K562 (cell line): ENCODE data around the gene LRP1B. TPM values are rescaled to one million over a fixed set of nuclear protein-coding genes. Genes with fewer than 3 reads are reported as not detected.

Experiments
- ATAC-seq: fragments of 200-7000 bp; cut with Tn5 transposase; 3 replicates; pipeline ENCODE4 v1.9.1; 2020; ENCODE audit warnings: moderate library complexity
- BruUV-seq: library from RNA; stranded (reverse); fragments of 400-500 nt; replicated peaks from 2 replicates; lab custom pipeline; 2021; lab: Mats Ljungman, UMichigan
- CTCF ChIA-PET: fragments of 300-600 bp; formaldehyde crosslinking; extraction: SDS; loops from one replicate; lab custom pipeline; 2021; ENCODE audit warnings: low intra/inter-chr PET ratio; lab: Yijun Ruan, JAX
- POLR2A ChIA-PET: fragments of 300-600, 350-650 bp; sonication (Branson Sonifier 250); formaldehyde crosslinking; extraction: SDS; loops from one replicate; lab custom pipeline; 2021; ENCODE audit warnings: antibody characterized with exemption, inconsistent platforms; lab: Yijun Ruan, JAX
- DNase-seq, 4 experiments: peaks; one replicate each; pipeline versions ENCODE4 v3.0.0 to v3.0.0-alpha.2; 2011 to 2018; ENCODE audit warnings: low spot score in 3 of 4, mixed read lengths in 3 of 4; ENCODE audit errors: extremely low read depth in 1 of 4
- FAIRE-seq: peaks from 2 replicates; lab custom pipeline; 2011; peaks lifted over from hg19 to GRCh38; lab: Jason Lieb, UNC
- H2AFZ ChIP-seq: 2 replicates; pipeline ENCODE4 v1.6.0; 2011; ENCODE audit warnings: low read depth, low read length, control low read depth, inconsistent platforms
- H3K27ac ChIP-seq: fragments of 200-600 bp; 3 replicates; pipeline ENCODE4 v1.8.0; 2011; ENCODE audit warnings: low read depth, mild to moderate bottlenecking, control low read depth, inconsistent platforms, low read length, moderate library complexity, mixed read lengths; ENCODE audit errors: extremely low read depth
- H3K27me3 ChIP-seq, 2 experiments: fragments of 300-600 bp in 1 of 2; 2 replicates in 1 of 2; 3 replicates in 1 of 2; pipeline versions ENCODE4 v1.6.0 to v1.8.0; 2011; ENCODE audit warnings: inconsistent platforms in 2 of 2, low read length in 2 of 2, mild to moderate bottlenecking in 1 of 2, mixed read lengths in 1 of 2, moderate library complexity in 1 of 2; ENCODE audit not compliant: control insufficient read depth in 2 of 2, insufficient read depth in 2 of 2
- H3K36me3 ChIP-seq: fragments of 300-600 bp; 3 replicates; pipeline ENCODE4 v1.8.0; 2011; ENCODE audit warnings: mild to moderate bottlenecking, low read length, inconsistent platforms; ENCODE audit not compliant: control insufficient read depth, insufficient read depth
- H3K4me1 ChIP-seq, 2 experiments: fragments of 200-600 bp in 1 of 2; replicated peaks in 1 of 2; 2 replicates in 1 of 2; 3 replicates in 1 of 2; pipeline versions ENCODE4 v1.5.1 to v1.8.0; 2011; ENCODE audit warnings: inconsistent platforms in 2 of 2, low read length in 2 of 2, mild to moderate bottlenecking in 1 of 2, mixed read lengths in 1 of 2, moderate library complexity in 1 of 2; ENCODE audit not compliant: control insufficient read depth in 2 of 2, insufficient read depth in 2 of 2
- H3K4me2 ChIP-seq: 2 replicates; pipeline ENCODE4 v1.6.1; 2011; ENCODE audit warnings: low read length, control low read depth, inconsistent platforms, mixed read lengths; ENCODE audit not compliant: insufficient read depth
- H3K4me3 ChIP-seq: fragments of 200-600 bp; sonication (generic), shearing (Covaris generic); 2 replicates; pipeline ENCODE4 v1.5.1; 2016; ENCODE audit warnings: control low read depth, inconsistent platforms
- H3K79me2 ChIP-seq: fragments of 200-600 bp; 3 replicates; pipeline ENCODE4 v1.8.0; 2011; ENCODE audit warnings: low read length, inconsistent platforms; ENCODE audit not compliant: control insufficient read depth, insufficient read depth
- H3K9ac ChIP-seq, 2 experiments: 2 replicates each; pipeline versions ENCODE4 v1.6.0 to v1.6.1; 2011; ENCODE audit warnings: low read depth in 2 of 2, low read length in 2 of 2, control low read depth in 1 of 2, inconsistent platforms in 1 of 2, mild to moderate bottlenecking in 1 of 2, mixed read lengths in 1 of 2; ENCODE audit not compliant: insufficient read depth in 1 of 2
- H3K9me1 ChIP-seq: one replicate; pipeline ENCODE4 v1.6.0; 2011; ENCODE audit warnings: inconsistent platforms, mild to moderate bottlenecking, low read length, moderate library complexity; ENCODE audit not compliant: control insufficient read depth, insufficient read depth
- H3K9me3 ChIP-seq: replicated peaks from 2 replicates; pipeline ENCODE4 v1.5.1; 2011; ENCODE audit warnings: low read depth, low read length, inconsistent platforms; ENCODE audit not compliant: control insufficient read depth, insufficient read depth
- H4K20me1 ChIP-seq: replicated peaks from 2 replicates; pipeline ENCODE4 v1.6.1; 2011; ENCODE audit warnings: low read length, inconsistent platforms, mixed read lengths; ENCODE audit not compliant: control insufficient read depth, insufficient read depth
- GABPB2 ChIP-seq: fragments of 250-450 bp; sonication (Bioruptor Pico); conservative IDR thresholded peaks from 2 replicates; pipeline ENCODE4 v1.5.1; 2021; ENCODE audit warnings: mild to moderate bottlenecking
- HOXB6 ChIP-seq: fragments of 250-450 bp; sonication (Bioruptor Pico); IDR thresholded peaks from 2 replicates; pipeline ENCODE4 v1.5.1; 2022; ENCODE audit warnings: mild to moderate bottlenecking, borderline replicate concordance
- LARP7 ChIP-seq: fragments of 450-650 bp; IDR thresholded peaks from 2 replicates; pipeline ENCODE4 v1.6.1; 2016
- MCM2 ChIP-seq: fragments of 450-650 bp; IDR thresholded peaks from 2 replicates; pipeline ENCODE4 v1.6.1; 2017; ENCODE audit warnings: low read depth, mild to moderate bottlenecking
- NR1H2 ChIP-seq: sonication (generic); formaldehyde crosslinking; IDR thresholded peaks from 2 replicates; pipeline ENCODE4 v1.4.0; 2020; ENCODE audit warnings: mild to moderate bottlenecking, missing genetic modification reagents
- SETDB1 ChIP-seq: IDR thresholded peaks from one replicate; pipeline ENCODE4 v1.6.1; 2012; ENCODE audit warnings: low read length, control low read depth, inconsistent platforms
- SLC30A9 ChIP-seq: fragments of 250-450 bp; sonication (Bioruptor Pico); IDR thresholded peaks from 2 replicates; pipeline ENCODE4 v1.8.0; 2022; ENCODE audit warnings: mild to moderate bottlenecking, moderate library complexity
- SRSF7 ChIP-seq: fragments of 200-400 bp; formaldehyde crosslinking; optimal IDR thresholded peaks from 2 replicates; pipeline ENCODE3; 2017; ENCODE audit warnings: mild to moderate bottlenecking, low read depth, low read length
- ZEB2 ChIP-seq: fragments of 450-650 bp; IDR thresholded peaks from 2 replicates; pipeline ENCODE4 v1.6.1; 2016
- ZNF280B ChIP-seq: fragments of 250-450 bp; sonication (Bioruptor Pico); IDR thresholded peaks from 2 replicates; pipeline ENCODE4 v1.5.1; 2021; ENCODE audit warnings: mild to moderate bottlenecking
- ZNF696 ChIP-seq: fragments of 250-450 bp; sonication (Bioruptor Pico); conservative IDR thresholded peaks from 2 replicates; pipeline ENCODE4 v1.4.0; 2020; ENCODE audit warnings: mild to moderate bottlenecking, moderate library complexity
- WGBS: fragments of 100-300 bp; shearing (Covaris generic); methylation state at CpG from one replicate; pipeline ENCODE4 v1.1.6; 2016; ENCODE audit warnings: low coverage, mixed read lengths; ENCODE audit not compliant: insufficient coverage; ENCODE audit errors: missing lambda C conversion rate; 5-methylcytosine and 5-hydroxymethylcytosine counted together
- in situ Hi-C: fragments of 300-500 bp; cut with MboI; formaldehyde crosslinking; loops from 4 replicates; pipeline ENCODE4 v1.15.0; 2018; ENCODE audit warnings: inconsistent platforms, mixed read lengths
- intact Hi-C: fragments of 100-400 bp; cut with micrococcal nuclease; formaldehyde crosslinking; loops from 2 replicates; pipeline ENCODE4 v1.14.2; 2022
- polyA plus RNA-seq, 8 experiments: library from polyadenylated mRNA; depleted of rRNA in 4 of 8; stranded (reverse) in 5 of 8; unstranded in 3 of 8; fragments of >200 nt; fragmentation: Nextera tagmentation in 2 of 8; fragmentation: Illumina TruSeq in 1 of 8; extraction: Ambion mirVana in 2 of 8; extraction: Trizol in 1 of 8; gene quantifications; 2 replicates each; pipeline versions ENCODE4 v1.2.1 to v1.2.3, GENCODE V29; 2011 to 2014; ENCODE audit warnings: inconsistent platforms in 1 of 8, missing spikeins in 1 of 8
- total RNA-seq, 7 experiments: library from RNA; depleted of rRNA in 6 of 7; stranded (reverse); fragments of >200 nt in 6 of 7; fragmentation: Illumina TruSeq in 2 of 7; extraction: Trizol in 2 of 7; gene quantifications; 2 replicates each; pipeline versions ENCODE4 v1.2.1 to v1.2.3, GENCODE V29; 2011 to 2021; ENCODE audit warnings: low replicate concordance in 1 of 7
- TF ChIP-seq, protein P1 (sequence below): fragments of 450-650 bp; IDR thresholded peaks from 2 replicates; pipeline ENCODE4 v1.6.1; 2017; ENCODE audit warnings: antibody characterized with exemption

Gene LRP1B
- total and polyA plus RNA-seq, 9 of the 15 experiments (the other 6 are each of a cell fraction or from before 2014, with no cell fraction given) = not detected

DNA sequence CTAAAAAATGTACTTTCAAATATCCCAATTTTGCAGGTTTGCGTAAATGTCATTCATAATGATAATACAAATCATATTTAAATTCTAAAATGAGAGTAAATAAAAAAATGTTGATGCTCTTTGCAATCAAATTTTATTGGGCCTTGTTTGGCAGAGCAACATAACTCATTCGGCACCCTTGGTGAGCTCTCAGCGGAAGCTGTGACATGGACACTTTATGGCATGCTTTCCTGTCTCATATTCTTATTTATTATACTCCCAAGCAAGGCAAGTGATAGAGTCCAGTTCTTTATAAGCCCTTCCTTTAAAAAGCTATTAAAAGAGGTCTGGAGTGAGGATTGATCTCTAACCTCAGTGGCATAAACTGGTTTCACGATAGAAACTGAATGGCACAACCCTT, 1857.4 kb downstream of the LRP1B start:
- Histone ChIP-seq H3K4me1 (no peaks in the 10 kb centered on the region), H3K27ac (no peak overlapping the region), H3K4me3 (no peak overlapping the region)
- TF ChIP-seq, protein P1, sequence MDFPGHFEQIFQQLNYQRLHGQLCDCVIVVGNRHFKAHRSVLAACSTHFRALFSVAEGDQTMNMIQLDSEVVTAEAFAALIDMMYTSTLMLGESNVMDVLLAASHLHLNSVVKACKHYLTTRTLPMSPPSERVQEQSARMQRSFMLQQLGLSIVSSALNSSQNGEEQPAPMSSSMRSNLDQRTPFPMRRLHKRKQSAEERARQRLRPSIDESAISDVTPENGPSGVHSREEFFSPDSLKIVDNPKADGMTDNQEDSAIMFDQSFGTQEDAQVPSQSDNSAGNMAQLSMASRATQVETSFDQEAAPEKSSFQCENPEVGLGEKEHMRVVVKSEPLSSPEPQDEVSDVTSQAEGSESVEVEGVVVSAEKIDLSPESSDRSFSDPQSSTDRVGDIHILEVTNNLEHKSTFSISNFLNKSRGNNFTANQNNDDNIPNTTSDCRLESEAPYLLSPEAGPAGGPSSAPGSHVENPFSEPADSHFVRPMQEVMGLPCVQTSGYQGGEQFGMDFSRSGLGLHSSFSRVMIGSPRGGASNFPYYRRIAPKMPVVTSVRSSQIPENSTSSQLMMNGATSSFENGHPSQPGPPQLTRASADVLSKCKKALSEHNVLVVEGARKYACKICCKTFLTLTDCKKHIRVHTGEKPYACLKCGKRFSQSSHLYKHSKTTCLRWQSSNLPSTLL = no peak
- TF ChIP-seq ZEB2 (no peak), ZNF696 (CRISPR knock-in tag) (no peak), SLC30A9 (CRISPR knock-in tag) (no peak), NR1H2 (CRISPR knock-in tag) (no peak), SETDB1 (no peak), SRSF7 (no peak), LARP7 (no peak), MCM2 (no peak), HOXB6 (CRISPR knock-in tag) (no peak), GABPB2 (CRISPR knock-in tag) (no peak), ZNF280B (no peak)
- TF ChIP-seq, all 486 proteins: peak for 0
- ATAC-seq = no peak
- Histone ChIP-seq H3K9me1 (no peaks in the 10 kb centered on the region), H4K20me1 (no peaks in the 10 kb centered on the region), H3K4me2 (no peak overlapping the region), H3K9me3 (no peaks in the 10 kb centered on the region), H3K36me3 (no peaks in the 10 kb centered on the region), H2AFZ (no peak overlapping the region), H3K9ac (no peak overlapping the region), H3K27me3 (no peaks in the 10 kb centered on the region), H3K79me2 (no peaks in the 10 kb centered on the region)
- WGBS = 0% methylated on average over 4 of the region's 4 CpGs
- no TSS peak for BruUV-seq
- ChIA-PET CTCF (no interaction called here), POLR2A (no interaction called here)
- no peak for FAIRE-seq
- no peak for DNase-seq
- in situ Hi-C loops (no loop called here), intact Hi-C loops (no loop called here)
